GM21367 (cell line): ENCODE results near the gene ACOT13.
"Not testable (repeated sequence)": the region's sequence is repeated elsewhere in the genome, so short reads cannot be mapped to it uniquely, and the experiment has no call there.

Source experiments
- ATAC-seq: cut with Tn5 transposase; IDR thresholded peaks from one replicate; pipeline ENCODE4 v1.9.1; 2021; ENCODE audit not compliant: unreplicated experiment

The ACOT13 gene

GRCh38 chr6:24666641-24667377 is at the start of gene ACOT13, which contains the start of gene TDP2:
TSS of gene ACOT13 (plus strand) at chr6:24667077. CDS start at chr6:24667264, 187 bp downstream.
TSS of gene TDP2 (minus strand) at chr6:24666899. CDS start at chr6:24666862, 37 bp downstream.
- peak; percentile 93 for ATAC-seq

GRCh38 chr6:24619661-24620060 is 47.2 kb upstream of the ACOT13 start:
- no peak for ATAC-seq

- ATAC-seq, result no peak
These were observed 46.2 kb upstream of the ACOT13 start for GRCh38 chr6:24620637-24621036.

GRCh38 chr6:24621626-24622289 is 45.1 kb upstream of the ACOT13 start:
- ATAC-seq, result no peak

- no peak for ATAC-seq
These were observed 35.9 kb upstream of the ACOT13 start for GRCh38 chr6:24630856-24631505.

GRCh38 chr6:24631671-24632070 is 35.2 kb upstream of the ACOT13 start:
- ATAC-seq, result no peak

GRCh38 chr6:24632573-24632972 is 34.3 kb upstream of the ACOT13 start:
- no peak for ATAC-seq

- ATAC-seq, result no peak
These were observed 30.2 kb upstream of the ACOT13 start for GRCh38 chr6:24636681-24637080.

GRCh38 chr6:24640166-24640565 is 26.7 kb upstream of the ACOT13 start:
- no peak for ATAC-seq

GRCh38 chr6:24640631-24641030 is 26.2 kb upstream of the ACOT13 start:
- ATAC-seq, result not testable (repeated sequence)

GRCh38 chr6:24642061-24642460 is 24.8 kb upstream of the ACOT13 start:
- no peak for ATAC-seq

GRCh38 chr6:24643920-24644319 is 23.0 kb upstream of the ACOT13 start:
- no peak for ATAC-seq

GRCh38 chr6:24644377-24644776 is 22.5 kb upstream of the ACOT13 start:
- ATAC-seq, result no peak

GRCh38 chr6:24646771-24647170 is 20.1 kb upstream of the ACOT13 start:
- no peak for ATAC-seq

GRCh38 chr6:24648276-24648675 is 18.6 kb upstream of the ACOT13 start:
- ATAC-seq, result no peak

- no peak for ATAC-seq
These were observed 17.2 kb upstream of the ACOT13 start for GRCh38 chr6:24649691-24650090.

GRCh38 chr6:24650365-24650764 is 16.5 kb upstream of the ACOT13 start:
- no peak for ATAC-seq

- ATAC-seq, result no peak
These were observed 11.7 kb upstream of the ACOT13 start for GRCh38 chr6:24655215-24655614.

GRCh38 chr6:24658573-24659560 is 8.0 kb upstream of the ACOT13 start:
- no peak for ATAC-seq

- no peak for ATAC-seq
These were observed 7.3 kb upstream of the ACOT13 start for GRCh38 chr6:24659561-24659960.

GRCh38 chr6:24660105-24660504 is 6.8 kb upstream of the ACOT13 start:
- ATAC-seq, result no peak
